ENCODE data around the gene LIN7B. TPM values are rescaled to one million over a fixed set of nuclear protein-coding genes. Genes with fewer than 3 reads are reported as not detected.

The LIN7B gene
- total and polyA plus RNA-seq, 2 donors (not counting 1 experiment from before 2014, with no cell fraction given): 2.6 to 10.9 TPM

DNA sequence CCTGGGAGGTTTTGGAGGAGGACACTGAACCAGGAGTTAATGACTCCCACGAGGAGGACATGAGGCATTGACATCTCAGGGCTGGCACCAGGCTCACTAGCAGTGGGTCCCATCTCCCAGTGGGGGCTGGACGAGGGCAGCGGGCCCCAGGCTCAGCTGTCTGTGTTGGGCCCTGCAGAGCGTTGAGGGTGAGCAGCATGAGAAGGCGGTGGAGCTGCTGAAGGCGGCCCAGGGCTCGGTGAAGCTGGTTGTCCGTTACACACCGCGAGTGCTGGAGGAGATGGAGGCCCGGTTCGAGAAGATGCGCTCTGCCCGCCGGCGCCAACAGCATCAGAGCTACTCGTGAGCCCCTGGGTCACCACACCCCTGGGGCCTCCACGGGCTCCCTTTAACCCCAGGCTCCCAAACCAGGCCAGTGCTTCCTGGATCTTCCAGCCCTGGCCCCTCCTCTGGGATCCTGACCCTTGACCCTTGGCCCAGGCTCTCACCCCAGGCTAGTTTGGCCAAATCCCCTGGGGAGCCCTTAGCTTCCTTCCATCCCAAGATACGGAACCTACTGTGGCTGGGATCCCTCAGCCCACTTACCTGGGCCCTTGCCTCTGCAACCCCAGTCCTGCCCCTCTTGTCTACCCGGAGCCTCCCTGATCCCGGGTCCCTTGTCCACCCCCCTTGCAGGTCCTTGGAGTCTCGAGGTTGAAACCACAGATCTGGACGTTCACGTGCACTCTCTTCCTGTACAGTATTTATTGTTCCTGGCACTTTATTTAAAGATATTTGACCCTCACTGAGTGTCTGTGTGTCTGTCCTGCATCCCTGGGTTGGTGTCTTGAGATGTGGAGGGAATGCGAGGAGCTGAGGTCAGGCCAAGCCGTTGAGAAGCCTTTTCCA, 3.8 kb downstream of the LIN7B start:
- Histone ChIP-seq H3K4me3 (replicated peaks in 1 of 4; ENCODE audit: control extremely low read depth in 1 of 4, insufficient read depth in 1 of 4, low read depth in 3 of 4, low read length in 4 of 4) (peak overlapping the region; percentile 21 to 76 (median 50)), H4K20me1 (ENCODE audit: control insufficient read depth, extremely low read depth, insufficient read depth, low read length) (no peaks in the 10 kb centered on the region), H3K27me3 (ENCODE audit: control insufficient read depth, insufficient read depth, low read length) (peaks cover 13% of the 10 kb centered on the region), H3K79me2 (ENCODE audit: control insufficient read depth, insufficient read depth, low read length) (no peaks in the 10 kb centered on the region), H3K36me3 (ENCODE audit: control insufficient read depth, insufficient read depth, low read length) (no peaks in the 10 kb centered on the region), H3K9me3 (ENCODE audit: control insufficient read depth, insufficient read depth, low read depth, low read length) (no peaks in the 10 kb centered on the region), H3K4me2 (ENCODE audit: extremely low read depth, insufficient read depth, low read length) (peak overlapping the region; percentile 38), H3K4me1 (ENCODE audit: control insufficient read depth, extremely low read depth, insufficient read depth, low read length) (peaks cover 9% of the 10 kb centered on the region), H2AFZ (ENCODE audit: low read length) (no peak overlapping the region), H3K27ac (ENCODE audit: insufficient read depth, low read length) (no peak overlapping the region), H3K9ac (ENCODE audit: insufficient read depth, low read length) (no peak overlapping the region)
- no peak for TF ChIP-seq EZH2 (IDR thresholded peaks at IDR 0.05; ENCODE audit: low read length, missing control alignments)
- no peak for TF ChIP-seq CTCF (conservative IDR thresholded peaks at IDR 0.05 in 1 of 2, IDR thresholded peaks at IDR 0.05 in 1 of 2; ENCODE audit: low read depth in 1 of 2, low read length in 2 of 2)
- no peak for DNase-seq (ENCODE audit: low read depth in 2 of 2)

DNA sequence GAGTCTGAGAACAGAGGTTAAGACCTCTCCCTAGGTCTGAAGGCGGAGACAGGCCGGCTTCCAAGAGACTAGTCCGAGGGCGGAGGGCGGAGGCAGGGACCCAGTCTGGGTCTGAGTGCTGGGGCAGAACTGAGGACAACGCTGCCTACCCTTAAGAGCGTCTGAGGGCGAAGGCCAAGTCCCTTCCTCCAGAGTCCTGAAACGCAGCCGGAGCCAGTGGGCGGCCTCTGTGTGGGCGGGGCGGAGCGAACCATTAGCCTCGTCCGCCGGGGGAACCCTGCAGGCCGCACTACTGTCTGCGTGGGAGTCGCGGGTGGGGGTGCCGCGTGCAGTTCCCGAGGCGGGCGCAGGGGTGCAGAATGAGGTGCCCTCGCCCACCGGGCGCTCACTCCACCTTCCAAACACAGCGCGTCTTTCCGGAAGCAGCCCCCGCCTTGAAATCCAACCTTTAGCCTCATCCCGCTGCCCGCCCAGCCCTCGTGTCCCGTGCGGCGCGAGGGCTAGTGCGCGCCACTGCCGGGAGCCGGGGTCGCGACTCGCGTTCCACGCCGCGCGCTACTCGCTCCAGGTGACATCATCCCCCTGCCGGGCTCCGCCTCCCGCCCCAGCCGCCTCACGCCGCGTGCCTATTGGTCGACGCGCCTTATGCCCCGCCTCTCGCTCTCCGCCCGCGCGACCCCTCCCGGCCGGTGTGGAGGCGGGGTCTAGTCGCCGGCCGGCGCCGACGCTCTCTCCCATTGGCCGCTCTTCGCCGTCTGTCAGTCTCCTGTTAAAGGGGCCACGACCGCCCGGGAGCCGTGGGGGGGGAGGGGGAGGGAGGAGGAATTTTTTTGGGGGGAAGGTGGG, 4.6 kb downstream of the LIN7B start, which contains the start of gene C19orf73:
Gene C19orf73, minus strand, starts transcription at position 579 of the 846 bp plus-strand sequence. Its CDS starts 121 bp downstream, at position 458.
- H3K27me3 ChIP-seq (ENCODE audit: control insufficient read depth, insufficient read depth, low read length): peaks cover 13% of the 10 kb centered on the region
- DNase-seq (ENCODE audit: low read depth in 2 of 2): peak; percentile 89 to 91

More for the DNA sequence above, 4.6 kb downstream of the LIN7B start, which contains the start of gene C19orf73:
- no peaks in the 10 kb centered on the region for H3K79me2 ChIP-seq (ENCODE audit: control insufficient read depth, insufficient read depth, low read length)
- H3K4me1 ChIP-seq (ENCODE audit: control insufficient read depth, extremely low read depth, insufficient read depth, low read length): peaks cover 8% of the 10 kb centered on the region
- H3K9me3 ChIP-seq (ENCODE audit: control insufficient read depth, insufficient read depth, low read depth, low read length): no peaks in the 10 kb centered on the region
- H4K20me1 ChIP-seq (ENCODE audit: control insufficient read depth, extremely low read depth, insufficient read depth, low read length): no peaks in the 10 kb centered on the region
- peak within 1 kb of the TSS; percentile 68 for H3K9ac ChIP-seq (ENCODE audit: insufficient read depth, low read length)
- peak within 1 kb of the TSS; percentile 38 for H2AFZ ChIP-seq (ENCODE audit: low read length)
- peak within 1 kb of the TSS; percentile 80 for H3K4me2 ChIP-seq (ENCODE audit: extremely low read depth, insufficient read depth, low read length)
- H3K36me3 ChIP-seq (ENCODE audit: control insufficient read depth, insufficient read depth, low read length): no peaks in the 10 kb centered on the region
- peak within 1 kb of the TSS; percentile 36 to 76 (median 52) for H3K4me3 ChIP-seq (replicated peaks in 1 of 4; ENCODE audit: control extremely low read depth in 1 of 4, insufficient read depth in 1 of 4, low read depth in 3 of 4, low read length in 4 of 4)
- H3K27ac ChIP-seq (ENCODE audit: insufficient read depth, low read length): peak within 1 kb of the TSS; percentile 71
- TF ChIP-seq CTCF (conservative IDR thresholded peaks at IDR 0.05 in 1 of 2, IDR thresholded peaks at IDR 0.05 in 1 of 2; ENCODE audit: low read depth in 1 of 2, low read length in 2 of 2) (no peak), EZH2 (IDR thresholded peaks at IDR 0.05; ENCODE audit: low read length, missing control alignments) (no peak)
